PC-9 (cell line): ENCODE data around the gene BEST3. TPM values are rescaled to one million over a fixed set of nuclear protein-coding genes. Genes with fewer than 3 reads are reported as not detected.
"Not testable (repeated sequence)": the region's sequence is repeated elsewhere in the genome, so short reads cannot be mapped to it uniquely, and the experiment has no call there.

Experiments used
- BruUV-seq: library from RNA; stranded (reverse); fragments of 400-500 nt; replicated peaks from 2 replicates; lab custom pipeline; 2021; lab: Mats Ljungman, UMichigan
- CTCF ChIA-PET: fragments of 300-600 bp; sonication (Branson Sonifier 250); formaldehyde crosslinking; loops from one replicate; lab custom pipeline; 2022; ENCODE audit warnings: antibody characterized with exemption; lab: Charles Lee
- POLR2A ChIA-PET: fragments of 300-600 bp; sonication (Branson Sonifier 250); formaldehyde crosslinking; loops from one replicate; lab custom pipeline; 2022; ENCODE audit warnings: antibody characterized with exemption; ENCODE audit not compliant: unreplicated experiment; lab: Charles Lee
- DNase-seq, 2 experiments: peaks; one replicate each; pipeline versions ENCODE4 v3.0.0 to v3.0.0-alpha.2; 2015 to 2022; ENCODE audit warnings: mixed read lengths in 1 of 2
- H2AFZ ChIP-seq: fragments of 200-600 bp; sonication (generic); 2 replicates; pipeline ENCODE4 v1.8.1; 2017; ENCODE audit warnings: antibody characterized with exemption
- H3F3A ChIP-seq: fragments of 200-600 bp; sonication (generic); 2 replicates; pipeline ENCODE4 v1.8.1; 2017; ENCODE audit warnings: antibody characterized with exemption, mild to moderate bottlenecking, low read depth; ENCODE audit not compliant: insufficient read depth
- H3K27ac ChIP-seq: fragments of 200-600 bp; sonication (generic); 2 replicates; pipeline ENCODE4 v1.6.1; 2016; ENCODE audit warnings: mixed run types
- H3K27me3 ChIP-seq: fragments of 200-600 bp; sonication (generic); 2 replicates; pipeline ENCODE4 v1.6.1; 2016; ENCODE audit warnings: low read depth, mixed run types; ENCODE audit not compliant: insufficient read depth
- H3K36me3 ChIP-seq: fragments of 200-600 bp; sonication (generic); 2 replicates; pipeline ENCODE4 v1.6.1; 2016; ENCODE audit warnings: low read depth, mixed run types
- H3K4me1 ChIP-seq: fragments of 200-600 bp; sonication (generic); replicated peaks from 2 replicates; pipeline ENCODE4 v1.6.1; 2016; ENCODE audit warnings: mixed run types; ENCODE audit not compliant: insufficient read depth
- H3K4me2 ChIP-seq: fragments of 200-600 bp; sonication (generic); 2 replicates; pipeline ENCODE4 v1.6.1; 2017; ENCODE audit warnings: mixed run types
- H3K4me3 ChIP-seq: fragments of 200-600 bp; sonication (generic); 2 replicates; pipeline ENCODE4 v1.6.1; 2016; ENCODE audit warnings: mixed run types
- H3K79me2 ChIP-seq: fragments of 200-600 bp; sonication (generic); 2 replicates; pipeline ENCODE4 v1.6.1; 2017; ENCODE audit warnings: low read depth, mixed run types
- H3K9me2 ChIP-seq: fragments of 200-600 bp; sonication (generic); 2 replicates; pipeline ENCODE4 v1.8.1; 2017; ENCODE audit warnings: mild to moderate bottlenecking; ENCODE audit not compliant: insufficient read depth
- H3K9me3 ChIP-seq: fragments of 200-600 bp; sonication (generic); 2 replicates; pipeline ENCODE4 v1.8.1; 2016; ENCODE audit warnings: low read depth; ENCODE audit not compliant: insufficient read depth
- H4K20me1 ChIP-seq: fragments of 200-600 bp; sonication (generic); 2 replicates; pipeline ENCODE4 v1.8.1; 2017; ENCODE audit not compliant: insufficient read depth
- CTCF ChIP-seq: fragments of 200-600 bp; sonication (generic); conservative IDR thresholded peaks from 2 replicates; pipeline ENCODE4 v1.6.1; 2017; ENCODE audit warnings: mixed run types, antibody characterized with exemption, mild to moderate bottlenecking, moderate library complexity
- EZH2 ChIP-seq: fragments of 200-600 bp; sonication (generic); IDR thresholded peaks from 2 replicates; pipeline ENCODE4 v1.8.0; 2017; ENCODE audit warnings: antibody characterized with exemption, low read depth
- intact Hi-C: fragments of 100-400 bp; cut with micrococcal nuclease; formaldehyde crosslinking; loops from one replicate; pipeline ENCODE4 v1.10.0; 2022; ENCODE audit not compliant: unreplicated experiment
- total RNA-seq: library from RNA; stranded (reverse); gene quantifications from 2 replicates; pipeline ENCODE4 v1.2.3, GENCODE V29; 2021

Gene BEST3
- total RNA-seq, 1 experiment from 2014 or later, result 0.17 TPM

GRCh38 chr12:69672195-69672594 is 26.9 kb downstream of the BEST3 start:
- ChIA-PET CTCF (no interaction called here), POLR2A (no interaction called here)
- Histone ChIP-seq H3K4me3 (no peak overlapping the region), H3K79me2 (no peaks in the 10 kb centered on the region), H2AFZ (no peak overlapping the region), H3K4me1 (no peaks in the 10 kb centered on the region), H3F3A (no peaks in the 10 kb centered on the region), H3K9me2 (no peaks in the 10 kb centered on the region), H3K27me3 (no peaks in the 10 kb centered on the region), H3K36me3 (no peaks in the 10 kb centered on the region), H3K27ac (no peak overlapping the region), H3K9me3 (no peaks in the 10 kb centered on the region), H4K20me1 (no peaks in the 10 kb centered on the region), H3K4me2 (no peak overlapping the region)
- no peak for DNase-seq
- BruUV-seq, result no TSS peak
- TF ChIP-seq CTCF (no peak), EZH2 (no peak)
- intact Hi-C loops, result no loop called here

DNA sequence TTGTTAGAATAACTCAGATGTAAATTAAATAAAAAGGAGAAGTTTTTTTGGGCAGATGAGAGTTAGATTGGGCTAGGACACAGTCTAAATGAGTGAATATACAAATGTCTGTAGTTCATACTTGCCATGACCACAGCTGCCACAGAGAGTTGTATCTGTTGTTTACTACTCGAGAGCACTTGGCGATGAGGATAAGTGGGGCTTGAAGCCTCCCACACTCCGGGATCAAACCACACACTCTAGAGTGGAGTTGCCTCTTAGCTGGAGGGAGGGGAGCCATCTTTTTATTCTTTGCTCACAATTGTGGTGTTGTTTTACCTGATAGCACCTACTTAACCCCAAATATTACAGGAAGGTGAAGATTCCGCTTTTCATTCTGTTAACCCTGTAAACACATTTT is 27.5 kb downstream of the BEST3 start:
- TF ChIP-seq CTCF (no peak), EZH2 (no peak)
- Histone ChIP-seq H3K9me3 (no peaks in the 10 kb centered on the region), H3K27ac (no peak overlapping the region), H3K9me2 (no peaks in the 10 kb centered on the region), H3K27me3 (no peaks in the 10 kb centered on the region), H3K4me2 (no peak overlapping the region), H3K36me3 (no peaks in the 10 kb centered on the region), H2AFZ (no peak overlapping the region), H3K79me2 (no peaks in the 10 kb centered on the region), H3K4me1 (no peaks in the 10 kb centered on the region), H4K20me1 (no peaks in the 10 kb centered on the region), H3F3A (no peaks in the 10 kb centered on the region), H3K4me3 (no peak overlapping the region)
- intact Hi-C loops, result no loop called here
- no TSS peak for BruUV-seq
- POLR2A ChIA-PET, result no interaction called here
- DNase-seq, result no peak
- CTCF ChIA-PET, result no interaction called here

DNA sequence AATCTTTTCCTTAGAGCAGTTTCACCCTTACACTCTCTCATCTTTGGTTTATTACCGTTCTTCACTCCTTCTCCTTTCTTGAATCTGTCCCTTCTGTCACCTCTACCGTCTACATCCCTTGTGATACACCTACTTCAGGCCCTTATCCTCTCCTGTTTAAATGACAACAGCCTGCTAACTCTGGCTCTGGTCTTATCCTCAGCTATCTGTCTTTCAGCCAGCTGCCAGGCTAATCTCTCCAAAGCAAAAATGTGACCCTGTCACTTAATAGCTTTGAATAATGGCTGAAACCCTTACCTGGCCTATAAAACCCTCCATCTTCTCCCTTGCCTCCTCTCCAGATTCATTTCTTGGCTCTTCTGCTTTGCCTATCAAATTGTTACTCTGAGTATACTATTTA is 32.3 kb downstream of the BEST3 start:
- H2AFZ ChIP-seq, result no peak overlapping the region
- H3K27ac ChIP-seq, result no peak overlapping the region
- H3K79me2 ChIP-seq, result no peaks in the 10 kb centered on the region
- H3K4me2 ChIP-seq, result no peak overlapping the region
- ChIA-PET POLR2A (no interaction called here), CTCF (interaction anchor here (0.6 kb wide), 1 partner anchor 208 kb away, joined by 12 read pairs; no protein-coding TSS in a partner anchor)
- no peaks in the 10 kb centered on the region for H3K27me3 ChIP-seq
- DNase-seq, result no peak
- no TSS peak for BruUV-seq
- intact Hi-C loops, result no loop called here
- no peaks in the 10 kb centered on the region for H3K9me3 ChIP-seq
- no peak for TF ChIP-seq CTCF
- TF ChIP-seq EZH2, result no peak
- no peaks in the 10 kb centered on the region for H3K36me3 ChIP-seq
- H3K4me3 ChIP-seq, result no peak overlapping the region
- H3F3A ChIP-seq, result no peaks in the 10 kb centered on the region
- H3K4me1 ChIP-seq, result no peaks in the 10 kb centered on the region
- H3K9me2 ChIP-seq, result no peaks in the 10 kb centered on the region
- no peaks in the 10 kb centered on the region for H4K20me1 ChIP-seq

DNA sequence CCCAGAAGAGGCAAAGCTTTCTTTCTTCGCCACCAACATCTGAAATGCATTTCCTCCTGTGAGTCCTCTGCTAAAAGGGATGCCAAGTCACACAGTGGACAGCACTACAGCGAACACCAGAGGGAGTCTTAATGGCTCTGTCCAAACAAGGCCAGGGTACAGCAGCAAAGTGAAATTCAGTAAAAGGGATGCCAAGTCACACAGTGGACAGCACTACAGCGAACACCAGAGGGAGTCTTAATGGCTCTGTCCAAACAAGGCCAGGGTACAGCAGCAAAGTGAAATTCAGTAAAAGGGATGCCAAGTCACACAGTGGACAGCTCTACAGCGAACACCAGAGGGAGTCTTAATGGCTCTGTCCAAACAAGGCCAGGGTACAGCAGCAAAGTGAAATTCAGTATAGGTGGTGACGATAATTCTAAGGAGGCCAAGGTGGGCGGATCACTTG is 34.1 kb downstream of the BEST3 start:
- BruUV-seq, H3K4me1 ChIP-seq, H3K4me2 ChIP-seq, CTCF ChIA-PET, H2AFZ ChIP-seq, H3K36me3 ChIP-seq, POLR2A ChIA-PET, H3K9me2 ChIP-seq, H3K79me2 ChIP-seq, H4K20me1 ChIP-seq, H3K9me3 ChIP-seq, H3K27me3 ChIP-seq, intact Hi-C loops, H3K27ac ChIP-seq, H3K4me3 ChIP-seq, DNase-seq, H3F3A ChIP-seq: not testable (repeated sequence)
